Right lobe of liver (tissue), 6 donors: Measurements from ENCODE around the gene ANXA3. TPM values are rescaled to one million over a fixed set of nuclear protein-coding genes. Genes with fewer than 3 reads are reported as not detected.
A peak's percentile ranks its signal among the peaks of the same experiment; 100 is the strongest.

Experiments
- ATAC-seq, 4 donors: fragments of 200-7000 bp; cut with Tn5 transposase; one replicate each; pipeline ENCODE4 v1.9.1; 2020; ENCODE audit warnings: mild to moderate bottlenecking in 4 of 4, moderate library complexity in 4 of 4
- DNase-seq, 3 donors: peaks; one replicate each; pipeline ENCODE4 v3.0.0-alpha.2; 2020
- H3K27ac ChIP-seq, 3 donors: fragments of 200-600 bp; one replicate each; pipeline ENCODE4 v1.8.0; 2022
- H3K27me3 ChIP-seq, 2 donors: fragments of 200-600 bp; one replicate each; pipeline ENCODE4 v1.8.0; 2022
- H3K36me3 ChIP-seq, 4 donors: fragments of 200-600 bp; sonication (generic) in 1 of 4; one replicate each; pipeline versions ENCODE4 v1.5.1 to v1.8.0; 2017 to 2022; ENCODE audit warnings: control low read depth in 1 of 4
- H3K4me1 ChIP-seq, 4 donors: fragments of 200-600 bp; sonication (generic) in 1 of 4; one replicate each; pipeline versions ENCODE4 v1.5.1 to v1.8.0; 2017 to 2022; ENCODE audit warnings: control low read depth in 1 of 4
- H3K4me3 ChIP-seq, 3 donors: fragments of 200-600 bp; one replicate each; pipeline ENCODE4 v1.8.0; 2022
- H3K9me3 ChIP-seq, 4 donors: fragments of 200-600 bp; sonication (generic) in 1 of 4; one replicate each; pipeline versions ENCODE4 v1.5.1 to v1.8.0; 2017 to 2022; ENCODE audit warnings: control low read depth in 1 of 4
- CTCF ChIP-seq, 4 donors: fragments of 200-600 bp in 3 of 4; fragments of 450-650 bp in 1 of 4; IDR thresholded peaks; one replicate each; pipeline versions ENCODE4 v1.5.1 to v1.8.0; 2016 to 2022; ENCODE audit warnings: antibody characterized with exemption in 4 of 4, mild to moderate bottlenecking in 2 of 4
- POLR2A ChIP-seq: fragments of 450-650 bp; IDR thresholded peaks from one replicate; pipeline ENCODE4 v1.6.1; 2017; ENCODE audit warnings: antibody characterized with exemption, mild to moderate bottlenecking
- whole genome bisulfite sequencing: methylation state at CpG from one replicate; pipeline ENCODE4 v1.1.6; 2018; ENCODE audit warnings: low coverage, low lambda C conversion rate; ENCODE audit not compliant: insufficient coverage; ENCODE audit errors: missing lambda C conversion rate; 5-methylcytosine and 5-hydroxymethylcytosine counted together
- intact Hi-C, 2 donors: fragments of 100-400 bp; cut with DNase I; formaldehyde crosslinking; loops; one replicate each; pipeline versions ENCODE4 v1.11.2 to v1.14.1; 2022
- total RNA-seq, 6 experiments: library from RNA; depleted of rRNA in 2 of 6; stranded (reverse); fragments of >200 nt in 2 of 6; fragmentation: NEBNext Ultra II Directional in 3 of 6; extraction: Animal tissue kit (Norgen Biotek cat#: 25700) in 3 of 6; gene quantifications; one replicate each; pipeline versions ENCODE4 v1.1.0 to v1.2.4, GENCODE V29; 2016 to 2023
- donor health status: DM: no; HTN: yes; CAD: no.
- donor health status: DM: no; HTN: no; CAD: no.
- donor health status: DM: no; HTN: no; CAD: no.
- donor health status: DM: no; HTN: yes; CAD: no.
- donor health status: DM: no; HTN: yes; CAD: no.

ANXA3 gene
- total RNA-seq, 6 experiments from 2014 or later, result 0.95 to 3.4 (median 2.0) TPM

DNA sequence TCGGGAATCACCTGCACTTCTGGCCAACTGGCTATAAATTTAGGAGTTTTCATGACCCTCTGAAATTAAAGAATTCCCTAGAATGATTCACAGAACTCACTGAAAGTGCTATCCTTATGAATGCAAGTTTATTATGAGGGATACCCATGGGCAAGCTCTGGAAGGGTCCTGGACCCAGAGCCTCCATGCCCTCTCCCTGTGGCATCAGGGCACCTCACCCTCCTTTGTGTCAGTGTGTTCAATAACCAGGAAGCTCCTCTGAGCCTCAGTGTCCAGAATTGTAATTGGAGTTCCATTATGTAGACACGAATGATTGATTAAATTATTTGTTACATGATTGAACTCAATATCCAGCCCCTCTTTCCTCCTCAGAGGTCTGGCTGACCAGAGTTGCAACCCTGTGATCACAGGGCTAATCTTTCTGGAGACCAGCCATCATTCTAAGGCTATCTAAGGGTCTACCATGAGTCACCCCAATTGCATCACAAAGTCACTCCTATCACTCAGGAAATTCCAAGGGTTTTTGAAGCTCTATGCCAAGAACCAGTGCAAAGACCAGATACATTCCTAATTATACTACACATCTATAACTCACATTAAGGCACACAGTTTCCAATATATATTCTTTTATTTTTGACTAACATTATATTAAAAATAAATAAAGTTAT lies 8.9 kb downstream of the ANXA3 start:
- WGBS, result 13% methylated on average over 1 of the region's 2 CpGs
- peak; percentile 36 to 79 (median 58) for ATAC-seq
- no peak overlapping the region for H3K27ac ChIP-seq

DNA sequence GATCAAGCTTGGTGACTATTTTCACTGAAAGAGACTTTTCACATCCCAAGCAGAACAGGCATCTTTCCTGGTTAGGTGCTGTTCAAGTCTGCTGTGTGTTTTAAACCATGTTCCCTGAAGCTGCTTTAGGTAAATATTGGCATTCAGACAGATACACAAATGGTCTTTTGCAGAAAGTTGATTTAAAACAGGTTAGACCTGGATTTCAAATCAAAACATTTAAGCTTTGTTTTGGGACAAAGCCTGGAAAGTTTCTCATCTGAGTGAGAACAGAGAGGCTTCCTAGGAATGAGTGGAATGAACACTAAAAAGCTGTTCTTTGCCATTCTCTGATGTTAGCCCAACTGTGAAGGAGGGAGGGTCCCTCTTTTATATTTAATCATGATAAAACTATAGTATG lies 10.1 kb downstream of the ANXA3 start:
- no peak for DNase-seq
- TF ChIP-seq CTCF (IDR thresholded peaks at IDR 0.05) (no peak), POLR2A (no peak)
- H3K27me3 ChIP-seq, result no peaks in the 10 kb centered on the region
- intact Hi-C loops, result no loop called here
- no peaks in the 10 kb centered on the region for H3K9me3 ChIP-seq
- H3K4me1 ChIP-seq, result peaks cover 0 to 6% (median 0%) of the 10 kb centered on the region in 4 donors
- peak in 2 of 4 donors; percentile 26 to 45 for ATAC-seq
- H3K36me3 ChIP-seq, result no peaks in the 10 kb centered on the region
- H3K27ac ChIP-seq, result no peak overlapping the region
- H3K4me3 ChIP-seq, result no peak overlapping the region

More for the DNA sequence above, 8.9 kb downstream of the ANXA3 start:
- Histone ChIP-seq H3K4me1 (peaks cover 0 to 6% (median 0%) of the 10 kb centered on the region in 4 donors), H3K9me3 (no peaks in the 10 kb centered on the region), H3K36me3 (no peaks in the 10 kb centered on the region), H3K27me3 (no peaks in the 10 kb centered on the region), H3K4me3 (no peak overlapping the region)
- TF ChIP-seq CTCF (IDR thresholded peaks at IDR 0.05) (no peak), POLR2A (no peak)
- intact Hi-C loops, result no loop called here
- DNase-seq, result no peak

GRCh38 chr4:78562687-78563086 lies 11.1 kb downstream of the ANXA3 start:
- Histone ChIP-seq H3K36me3 (no peaks in the 10 kb centered on the region), H3K4me1 (peaks cover 0 to 6% (median 0%) of the 10 kb centered on the region in 4 donors), H3K27ac (no peak overlapping the region), H3K27me3 (no peaks in the 10 kb centered on the region), H3K4me3 (no peak overlapping the region), H3K9me3 (no peaks in the 10 kb centered on the region)
- no peak for DNase-seq
- 56% methylated on average over 4 of the region's 4 CpGs for WGBS
- no peak for ATAC-seq
- TF ChIP-seq CTCF (IDR thresholded peaks at IDR 0.05), result no peak
- no peak for TF ChIP-seq POLR2A
- intact Hi-C loops, result no loop called here

- Histone ChIP-seq H3K36me3 (no peaks in the 10 kb centered on the region), H3K27me3 (no peaks in the 10 kb centered on the region), H3K9me3 (no peaks in the 10 kb centered on the region), H3K27ac (no peak overlapping the region), H3K4me3 (no peak overlapping the region), H3K4me1 (peaks cover 0 to 6% (median 0%) of the 10 kb centered on the region in 4 donors)
- TF ChIP-seq CTCF (IDR thresholded peaks at IDR 0.05) (no peak), POLR2A (no peak)
- ATAC-seq (no peak), DNase-seq (no peak)
- 65% methylated on average over 2 of the region's 2 CpGs for WGBS
- intact Hi-C loops, result no loop called here
Measured at GRCh38 chr4:78565971-78566372, 14.4 kb downstream of the ANXA3 start.
